GM12878 (cell line): Measurements from ENCODE around the gene ORAI3. TPM values are rescaled to one million over a fixed set of nuclear protein-coding genes. Genes with fewer than 3 reads are reported as not detected.

Experiments used
- ATAC-seq: fragments of 200-7000 bp; cut with Tn5 transposase; 3 replicates; pipeline ENCODE4 v1.9.1; 2020; ENCODE audit warnings: mild to moderate bottlenecking, moderate library complexity
- BruUV-seq: library from RNA; stranded (reverse); fragments of 400-500 nt; replicated peaks from 2 replicates; lab custom pipeline; 2021; lab: Mats Ljungman, UMichigan
- CTCF ChIA-PET: fragments of 300-600 bp; sonication (Branson Sonifier 250); formaldehyde crosslinking; extraction: SDS; loops from one replicate; lab custom pipeline; 2021; ENCODE audit warnings: inconsistent platforms; lab: Yijun Ruan, JAX
- POLR2A ChIA-PET: fragments of 350-600 bp; formaldehyde crosslinking; extraction: SDS; loops from one replicate; lab custom pipeline; 2021; ENCODE audit warnings: inconsistent platforms; lab: Charles Lee
- RAD21 ChIA-PET: fragments of 300-600 bp; sonication (Branson Sonifier 250); formaldehyde crosslinking; loops from one replicate; lab custom pipeline; 2023; ENCODE audit warnings: antibody characterized with exemption; ENCODE audit not compliant: unreplicated experiment; lab: Charles Lee
- SMC1A ChIA-PET: fragments of 300-600 bp; sonication (Branson Sonifier 250); formaldehyde crosslinking; loops from one replicate; lab custom pipeline; 2023; ENCODE audit not compliant: unreplicated experiment, uncharacterized antibody; lab: Charles Lee
- DNase-seq: peaks from one replicate; pipeline ENCODE4 v3.0.0-alpha.2; 2011; ENCODE audit warnings: low read depth, low spot score
- FAIRE-seq: peaks from 3 replicates; lab custom pipeline; 2011; peaks lifted over from hg19 to GRCh38; lab: Jason Lieb, UNC
- H2AFZ ChIP-seq: 2 replicates; pipeline ENCODE4 v1.6.0; 2011; ENCODE audit warnings: low read depth, low read length, control low read depth; ENCODE audit not compliant: control insufficient read depth
- H3K27ac ChIP-seq: 2 replicates; pipeline ENCODE4 v1.5.1; 2011; ENCODE audit warnings: control low read depth; ENCODE audit not compliant: control insufficient read depth, insufficient read depth
- H3K27me3 ChIP-seq, 2 experiments: replicated peaks in 1 of 2; 2 replicates each; pipeline versions ENCODE4 v1.6.0 to v1.6.1; 2011; ENCODE audit warnings: low read length in 1 of 2; ENCODE audit not compliant: control insufficient read depth in 2 of 2, insufficient read depth in 2 of 2
- H3K36me3 ChIP-seq, 2 experiments: 2 replicates each; pipeline ENCODE4 v1.5.1; 2011; ENCODE audit warnings: low read length in 1 of 2; ENCODE audit not compliant: control insufficient read depth in 2 of 2, insufficient read depth in 2 of 2
- H3K4me1 ChIP-seq: 2 replicates; pipeline ENCODE4 v1.6.1; 2011; ENCODE audit warnings: mild to moderate bottlenecking, low read length, moderate library complexity, mixed read lengths; ENCODE audit not compliant: control insufficient read depth, insufficient read depth
- H3K4me2 ChIP-seq: 2 replicates; pipeline ENCODE4 v1.6.0; 2011; ENCODE audit warnings: control low read depth; ENCODE audit not compliant: control insufficient read depth, insufficient read depth
- H3K4me3 ChIP-seq: fragments of 200-600 bp; sonication (generic); 2 replicates; pipeline ENCODE4 v1.5.1; 2016
- H3K79me2 ChIP-seq: 2 replicates; pipeline ENCODE4 v1.6.0; 2011; ENCODE audit warnings: low read length; ENCODE audit not compliant: control insufficient read depth, insufficient read depth
- H3K9ac ChIP-seq: 2 replicates; pipeline ENCODE4 v1.8.0; 2011; ENCODE audit warnings: low read length, control low read depth, mixed read lengths; ENCODE audit not compliant: control insufficient read depth, insufficient read depth
- H3K9me3 ChIP-seq: replicated peaks from 3 replicates; pipeline ENCODE4 v1.5.1; 2011; ENCODE audit warnings: mild to moderate bottlenecking, low read length; ENCODE audit not compliant: control insufficient read depth, insufficient read depth
- H4K20me1 ChIP-seq: 2 replicates; pipeline ENCODE4 v1.6.0; 2011; ENCODE audit not compliant: control insufficient read depth, insufficient read depth
- WGBS: methylation state at CpG from one replicate; pipeline ENCODE4 v1.1.6; 2016; ENCODE audit warnings: low lambda C conversion rate; ENCODE audit not compliant: insufficient replicate concordance, insufficient coverage; ENCODE audit errors: missing lambda C conversion rate; 5-methylcytosine and 5-hydroxymethylcytosine counted together
- in situ Hi-C: fragments of 300-500 bp; cut with MboI; formaldehyde crosslinking; loops from 9 replicates; pipeline ENCODE4 v1.14.3; 2018; ENCODE audit warnings: mixed read lengths
- intact Hi-C: fragments of 100-400 bp; cut with micrococcal nuclease; formaldehyde crosslinking; loops from one replicate; pipeline ENCODE4 v1.14.2; 2022; ENCODE audit not compliant: unreplicated experiment
- polyA plus RNA-seq, 11 experiments: library from polyadenylated mRNA; depleted of rRNA in 4 of 11; unstranded in 6 of 11; stranded (reverse) in 5 of 11; fragments of >200 nt; fragmentation: Nextera tagmentation in 4 of 11; fragmentation: Illumina TruSeq in 1 of 11; extraction: Ambion mirVana in 4 of 11; extraction: Trizol in 1 of 11; gene quantifications; 1 replicate in 1 of 11; 2 replicates in 10 of 11; pipeline versions ENCODE4 v1.2.1 to v1.2.3, GENCODE V29; 2011 to 2016; ENCODE audit warnings: inconsistent platforms in 2 of 11, missing spikeins in 2 of 11, low read depth in 1 of 11
- total RNA-seq, 4 experiments: library from RNA; depleted of rRNA in 3 of 4; stranded (reverse); fragments of >200 nt in 3 of 4; fragmentation: Illumina TruSeq in 1 of 4; extraction: Trizol in 1 of 4; gene quantifications; 2 replicates each; pipeline versions ENCODE4 v1.2.1 to v1.2.3, GENCODE V29; 2013 to 2021
- TF ChIP-seq, protein P1 (sequence below): fragments of 450-650 bp; IDR thresholded peaks from 2 replicates; pipeline ENCODE4 v1.6.1; 2017; ENCODE audit warnings: mild to moderate bottlenecking, low read depth, inconsistent platforms; ENCODE audit not compliant: poor library complexity, severe bottlenecking

The ORAI3 gene
- total and polyA plus RNA-seq, 10 of the 15 experiments (the other 5 are each of a cell fraction or from before 2014, with no cell fraction given), result 3.4 to 21.9 (median 16.2) TPM

DNA sequence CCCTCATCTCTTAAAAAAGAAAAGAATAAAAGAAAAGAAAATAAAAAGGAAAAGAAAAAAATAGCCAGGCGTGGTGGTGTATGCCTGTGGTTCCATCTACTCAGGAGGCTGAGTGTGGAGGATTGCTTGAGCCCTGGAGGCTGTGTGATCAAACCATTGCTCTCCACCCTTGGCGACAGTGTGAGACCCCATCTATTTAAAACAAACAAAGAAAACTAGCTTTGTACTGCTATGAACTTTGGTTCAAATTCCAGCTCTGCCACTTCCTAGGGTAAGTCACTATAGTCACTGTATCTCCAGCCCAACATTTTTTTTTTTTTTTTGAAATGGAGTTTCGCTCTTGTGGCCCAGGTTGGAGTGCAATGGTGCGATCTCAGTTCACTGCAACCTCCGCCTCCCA is 48.3 kb upstream of the ORAI3 start:
- no peak overlapping the region for H3K4me2 ChIP-seq
- WGBS, result 95% methylated on average over 5 of the region's 5 CpGs

More for the DNA sequence above, 48.3 kb upstream of the ORAI3 start:
- in situ Hi-C loops (no loop called here), intact Hi-C loops (no loop called here)
- H3K4me1 ChIP-seq, result peaks cover 33% of the 10 kb centered on the region
- POLR2A ChIA-PET, result interaction anchor here (0.6 to 2.7 kb wide), 5 partner anchors 9 to 242 kb away, joined by 3 to 13 read pairs (median 3); no protein-coding TSS in a partner anchor
- no peaks in the 10 kb centered on the region; the same call in 1 of the 2 replicates for H4K20me1 ChIP-seq
- ATAC-seq, result no peak
- BruUV-seq, result no TSS peak
- SMC1A ChIA-PET, result interaction anchor here (0.8 to 8.8 kb wide), 13 partner anchors 8 to 157 kb away, joined by 3 to 146 read pairs (median 4); partner anchors contain the start of gene ZNF629
- H2AFZ ChIP-seq, result no peak overlapping the region
- peaks cover 2% of the 10 kb centered on the region; the same call in 2 of the 3 replicates for H3K9me3 ChIP-seq
- no peak overlapping the region for H3K9ac ChIP-seq
- no peaks in the 10 kb centered on the region for H3K27me3 ChIP-seq
- no peaks in the 10 kb centered on the region for H3K79me2 ChIP-seq
- CTCF ChIA-PET, result interaction anchor here (0.8 to 7.5 kb wide), 11 partner anchors 21 to 205 kb away, joined by 3 to 174 read pairs (median 9); no protein-coding TSS in a partner anchor
- no peak for FAIRE-seq
- H3K4me3 ChIP-seq, result no peak overlapping the region
- H3K27ac ChIP-seq, result no peak overlapping the region
- no peaks in the 10 kb centered on the region for H3K36me3 ChIP-seq
- DNase-seq, result no peak
- RAD21 ChIA-PET, result interaction anchor here (0.9 to 4.0 kb wide), 8 partner anchors 14 to 86 kb away, joined by 3 to 88 read pairs (median 6); no protein-coding TSS in a partner anchor
- TF ChIP-seq, protein P1, sequence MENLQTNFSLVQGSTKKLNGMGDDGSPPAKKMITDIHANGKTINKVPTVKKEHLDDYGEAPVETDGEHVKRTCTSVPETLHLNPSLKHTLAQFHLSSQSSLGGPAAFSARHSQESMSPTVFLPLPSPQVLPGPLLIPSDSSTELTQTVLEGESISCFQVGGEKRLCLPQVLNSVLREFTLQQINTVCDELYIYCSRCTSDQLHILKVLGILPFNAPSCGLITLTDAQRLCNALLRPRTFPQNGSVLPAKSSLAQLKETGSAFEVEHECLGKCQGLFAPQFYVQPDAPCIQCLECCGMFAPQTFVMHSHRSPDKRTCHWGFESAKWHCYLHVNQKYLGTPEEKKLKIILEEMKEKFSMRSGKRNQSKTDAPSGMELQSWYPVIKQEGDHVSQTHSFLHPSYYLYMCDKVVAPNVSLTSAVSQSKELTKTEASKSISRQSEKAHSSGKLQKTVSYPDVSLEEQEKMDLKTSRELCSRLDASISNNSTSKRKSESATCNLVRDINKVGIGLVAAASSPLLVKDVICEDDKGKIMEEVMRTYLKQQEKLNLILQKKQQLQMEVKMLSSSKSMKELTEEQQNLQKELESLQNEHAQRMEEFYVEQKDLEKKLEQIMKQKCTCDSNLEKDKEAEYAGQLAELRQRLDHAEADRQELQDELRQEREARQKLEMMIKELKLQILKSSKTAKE, result no peak
